DND-41 (cell line): ENCODE measurements around the gene HOXA4.

Experiments
- CTCF ChIP-seq: IDR thresholded peaks from 2 replicates; pipeline ENCODE4 v1.5.1; 2012; ENCODE audit warnings: borderline replicate concordance, low read length, moderate library complexity, mild to moderate bottlenecking; ENCODE audit not compliant: poor library complexity, severe bottlenecking; ENCODE audit errors: extremely low read depth
- EZH2 ChIP-seq: IDR thresholded peaks from 3 replicates; pipeline ENCODE4 v1.6.1; 2012; ENCODE audit warnings: borderline replicate concordance, low read depth, mild to moderate bottlenecking, moderate library complexity, low read length, inconsistent platforms; ENCODE audit not compliant: severe bottlenecking

DNA sequence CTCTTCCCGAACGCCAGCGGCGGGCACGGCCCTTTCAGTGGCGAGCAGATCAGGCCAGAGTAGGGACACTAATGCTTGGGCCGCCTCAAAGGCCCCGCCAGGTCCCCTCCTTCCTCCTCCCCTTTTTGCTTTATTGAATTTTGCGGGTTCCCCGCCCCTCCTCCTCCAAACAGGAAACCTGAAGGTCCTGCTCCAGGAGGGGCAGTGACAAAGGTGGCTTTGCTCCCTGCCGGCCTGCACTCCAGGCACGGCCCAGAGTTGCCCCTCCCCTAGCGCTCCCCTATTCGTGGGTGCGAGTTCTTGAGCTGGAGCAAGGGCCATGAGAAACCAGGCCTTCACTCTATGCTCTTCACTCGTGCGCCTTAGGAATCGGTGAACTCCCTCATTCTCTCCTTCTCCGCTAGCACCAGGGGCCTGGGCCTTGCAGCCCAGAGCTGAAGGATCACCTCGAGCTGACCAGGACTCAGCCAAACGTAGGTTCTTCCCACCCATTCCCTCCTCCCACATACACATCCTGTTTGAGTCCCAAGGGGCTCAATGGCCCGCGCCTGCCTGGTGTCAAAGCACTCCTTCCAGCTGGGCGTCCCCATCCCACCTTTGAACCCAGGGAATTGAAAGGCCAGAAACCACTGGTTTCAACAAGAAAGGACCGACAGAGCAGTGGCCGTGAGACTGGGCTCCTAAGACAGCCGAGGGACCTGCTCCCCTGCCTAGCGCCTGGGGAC, 17.6 kb upstream of the HOXA4 start:
- TF ChIP-seq EZH2 (no peak), CTCF (no peak)
